GM12878 (cell line): ENCODE measurements around the gene CMTM2. TPM values are rescaled to one million over a fixed set of nuclear protein-coding genes. Genes with fewer than 3 reads are reported as not detected.
A peak's percentile ranks its signal among the peaks of the same experiment; 100 is the strongest.

Experiments
- ATAC-seq: fragments of 200-7000 bp; cut with Tn5 transposase; 3 replicates; pipeline ENCODE4 v1.9.1; 2020; ENCODE audit warnings: mild to moderate bottlenecking, moderate library complexity
- BruUV-seq: library from RNA; stranded (reverse); fragments of 400-500 nt; replicated peaks from 2 replicates; lab custom pipeline; 2021; lab: Mats Ljungman, UMichigan
- CTCF ChIA-PET: fragments of 300-600 bp; sonication (Branson Sonifier 250); formaldehyde crosslinking; extraction: SDS; loops from one replicate; lab custom pipeline; 2021; ENCODE audit warnings: inconsistent platforms; lab: Yijun Ruan, JAX
- POLR2A ChIA-PET: fragments of 350-600 bp; formaldehyde crosslinking; extraction: SDS; loops from one replicate; lab custom pipeline; 2021; ENCODE audit warnings: inconsistent platforms; lab: Charles Lee
- RAD21 ChIA-PET: fragments of 300-600 bp; sonication (Branson Sonifier 250); formaldehyde crosslinking; loops from one replicate; lab custom pipeline; 2023; ENCODE audit warnings: antibody characterized with exemption; ENCODE audit not compliant: unreplicated experiment; lab: Charles Lee
- SMC1A ChIA-PET: fragments of 300-600 bp; sonication (Branson Sonifier 250); formaldehyde crosslinking; loops from one replicate; lab custom pipeline; 2023; ENCODE audit not compliant: unreplicated experiment, uncharacterized antibody; lab: Charles Lee
- DNase-seq: peaks from one replicate; pipeline ENCODE4 v3.0.0-alpha.2; 2011; ENCODE audit warnings: low read depth, low spot score
- FAIRE-seq: peaks from 3 replicates; lab custom pipeline; 2011; peaks lifted over from hg19 to GRCh38; lab: Jason Lieb, UNC
- H2AFZ ChIP-seq: 2 replicates; pipeline ENCODE4 v1.6.0; 2011; ENCODE audit warnings: low read depth, low read length, control low read depth; ENCODE audit not compliant: control insufficient read depth
- H3K27ac ChIP-seq: 2 replicates; pipeline ENCODE4 v1.5.1; 2011; ENCODE audit warnings: control low read depth; ENCODE audit not compliant: control insufficient read depth, insufficient read depth
- H3K27me3 ChIP-seq, 2 experiments: replicated peaks in 1 of 2; 2 replicates each; pipeline versions ENCODE4 v1.6.0 to v1.6.1; 2011; ENCODE audit warnings: low read length in 1 of 2; ENCODE audit not compliant: control insufficient read depth in 2 of 2, insufficient read depth in 2 of 2
- H3K36me3 ChIP-seq, 2 experiments: 2 replicates each; pipeline ENCODE4 v1.5.1; 2011; ENCODE audit warnings: low read length in 1 of 2; ENCODE audit not compliant: control insufficient read depth in 2 of 2, insufficient read depth in 2 of 2
- H3K4me1 ChIP-seq: 2 replicates; pipeline ENCODE4 v1.6.1; 2011; ENCODE audit warnings: mild to moderate bottlenecking, low read length, moderate library complexity, mixed read lengths; ENCODE audit not compliant: control insufficient read depth, insufficient read depth
- H3K4me2 ChIP-seq: 2 replicates; pipeline ENCODE4 v1.6.0; 2011; ENCODE audit warnings: control low read depth; ENCODE audit not compliant: control insufficient read depth, insufficient read depth
- H3K4me3 ChIP-seq: fragments of 200-600 bp; sonication (generic); 2 replicates; pipeline ENCODE4 v1.5.1; 2016
- H3K79me2 ChIP-seq: 2 replicates; pipeline ENCODE4 v1.6.0; 2011; ENCODE audit warnings: low read length; ENCODE audit not compliant: control insufficient read depth, insufficient read depth
- H3K9ac ChIP-seq: 2 replicates; pipeline ENCODE4 v1.8.0; 2011; ENCODE audit warnings: low read length, control low read depth, mixed read lengths; ENCODE audit not compliant: control insufficient read depth, insufficient read depth
- H3K9me3 ChIP-seq: replicated peaks from 3 replicates; pipeline ENCODE4 v1.5.1; 2011; ENCODE audit warnings: mild to moderate bottlenecking, low read length; ENCODE audit not compliant: control insufficient read depth, insufficient read depth
- H4K20me1 ChIP-seq: 2 replicates; pipeline ENCODE4 v1.6.0; 2011; ENCODE audit not compliant: control insufficient read depth, insufficient read depth
- BHLHE40 ChIP-seq, 2 experiments: fragments of 450-650 bp in 1 of 2; IDR thresholded peaks; 2 replicates each; pipeline ENCODE4 v1.6.1; 2011 to 2017; ENCODE audit warnings: low read depth in 2 of 2, borderline replicate concordance in 1 of 2, improper control_type of control experiment in 1 of 2, low read length in 1 of 2, mild to moderate bottlenecking in 1 of 2
- EP300 ChIP-seq, 2 experiments: fragments of 150-350 bp in 1 of 2; IDR thresholded peaks; 2 replicates each; pipeline ENCODE4 v1.6.1; 2011 to 2012; ENCODE audit warnings: low read depth in 2 of 2, low read length in 2 of 2, borderline replicate concordance in 1 of 2, improper control_type of control experiment in 1 of 2, inconsistent platforms in 1 of 2; ENCODE audit not compliant: control insufficient read depth in 1 of 2
- ETV6 ChIP-seq, 2 experiments: fragments of 450-650 bp in 1 of 2; IDR thresholded peaks in 1 of 2; conservative IDR thresholded peaks in 1 of 2; 2 replicates each; pipeline ENCODE4 v1.6.1; 2014; ENCODE audit warnings: antibody characterized with exemption in 1 of 2, borderline replicate concordance in 1 of 2, low read depth in 1 of 2, mild to moderate bottlenecking in 1 of 2, moderate library complexity in 1 of 2
- EZH2 ChIP-seq: IDR thresholded peaks from 2 replicates; pipeline ENCODE4 v1.6.1; 2012; ENCODE audit warnings: low read depth, mild to moderate bottlenecking, control low read depth, inconsistent platforms, low read length, borderline replicate concordance; ENCODE audit not compliant: control insufficient read depth
- FOXM1 ChIP-seq: IDR thresholded peaks from 2 replicates; pipeline ENCODE4 v1.6.1; 2012; ENCODE audit warnings: low read depth, mild to moderate bottlenecking, inconsistent platforms, low read length, moderate library complexity
- LARP7 ChIP-seq: fragments of 450-650 bp; IDR thresholded peaks from 2 replicates; pipeline ENCODE4 v1.6.1; 2017; ENCODE audit warnings: mild to moderate bottlenecking
- MEF2B ChIP-seq: fragments of 450-650 bp; IDR thresholded peaks from 2 replicates; pipeline ENCODE4 v1.6.1; 2018; ENCODE audit warnings: mild to moderate bottlenecking, moderate library complexity; ENCODE audit not compliant: partially characterized antibody, poor library complexity, severe bottlenecking
- MYB ChIP-seq: fragments of 150-350 bp; IDR thresholded peaks from 2 replicates; pipeline ENCODE4 v1.6.1; 2014; ENCODE audit warnings: mild to moderate bottlenecking, low read depth, low read length, borderline replicate concordance
- NR2F1 ChIP-seq: fragments of 450-650 bp; conservative IDR thresholded peaks from 2 replicates; pipeline ENCODE4 v1.6.1; 2017; ENCODE audit warnings: mild to moderate bottlenecking
- POLR2AphosphoS5 ChIP-seq: IDR thresholded peaks from 2 replicates; pipeline ENCODE4 v1.6.1; 2011; ENCODE audit warnings: mild to moderate bottlenecking, low read length, inconsistent platforms
- RAD21 ChIP-seq: IDR thresholded peaks from 2 replicates; pipeline ENCODE4 v1.6.1; 2011; ENCODE audit warnings: mild to moderate bottlenecking, low read depth, low read length, moderate library complexity; ENCODE audit not compliant: insufficient read depth
- RFX5 ChIP-seq: IDR thresholded peaks from 2 replicates; pipeline ENCODE4 v1.6.1; 2011; ENCODE audit warnings: low read depth, low read length, improper control_type of control experiment
- SMAD5 ChIP-seq: IDR thresholded peaks from 2 replicates; pipeline ENCODE4 v1.6.1; 2016; ENCODE audit warnings: antibody characterized with exemption, low read depth
- SREBF2 ChIP-seq: IDR thresholded peaks from 2 replicates; pipeline ENCODE4 v1.6.1; 2012; ENCODE audit warnings: mild to moderate bottlenecking, low read length
- TCF12 ChIP-seq: IDR thresholded peaks from 2 replicates; pipeline ENCODE4 v1.6.1; 2011; ENCODE audit warnings: low read depth, mild to moderate bottlenecking, low read length
- TCF3 ChIP-seq: IDR thresholded peaks from 2 replicates; pipeline ENCODE4 v1.6.1; 2012; ENCODE audit warnings: low read depth, mild to moderate bottlenecking, low read length, borderline replicate concordance; ENCODE audit not compliant: insufficient read depth
- WRNIP1 ChIP-seq: IDR thresholded peaks from 2 replicates; pipeline ENCODE4 v1.6.1; 2011; ENCODE audit warnings: low read depth, low read length, improper control_type of control experiment, borderline replicate concordance
- YY1 ChIP-seq: IDR thresholded peaks from 2 replicates; pipeline ENCODE4 v1.6.1; 2011; ENCODE audit warnings: low read depth, mild to moderate bottlenecking, low read length
- ZNF24 ChIP-seq: fragments of 450-650 bp; IDR thresholded peaks from 2 replicates; pipeline ENCODE4 v1.6.1; 2017; ENCODE audit warnings: antibody characterized with exemption, mild to moderate bottlenecking
- WGBS: methylation state at CpG from one replicate; pipeline ENCODE4 v1.1.6; 2016; ENCODE audit warnings: low lambda C conversion rate; ENCODE audit not compliant: insufficient replicate concordance, insufficient coverage; ENCODE audit errors: missing lambda C conversion rate; 5-methylcytosine and 5-hydroxymethylcytosine counted together
- in situ Hi-C: fragments of 300-500 bp; cut with MboI; formaldehyde crosslinking; loops from 9 replicates; pipeline ENCODE4 v1.14.3; 2018; ENCODE audit warnings: mixed read lengths
- intact Hi-C: fragments of 100-400 bp; cut with micrococcal nuclease; formaldehyde crosslinking; loops from one replicate; pipeline ENCODE4 v1.14.2; 2022; ENCODE audit not compliant: unreplicated experiment
- polyA plus RNA-seq, 11 experiments: library from polyadenylated mRNA; depleted of rRNA in 4 of 11; unstranded in 6 of 11; stranded (reverse) in 5 of 11; fragments of >200 nt; fragmentation: Nextera tagmentation in 4 of 11; fragmentation: Illumina TruSeq in 1 of 11; extraction: Ambion mirVana in 4 of 11; extraction: Trizol in 1 of 11; gene quantifications; 1 replicate in 1 of 11; 2 replicates in 10 of 11; pipeline versions ENCODE4 v1.2.1 to v1.2.3, GENCODE V29; 2011 to 2016; ENCODE audit warnings: inconsistent platforms in 2 of 11, missing spikeins in 2 of 11, low read depth in 1 of 11
- total RNA-seq, 4 experiments: library from RNA; depleted of rRNA in 3 of 4; stranded (reverse); fragments of >200 nt in 3 of 4; fragmentation: Illumina TruSeq in 1 of 4; extraction: Trizol in 1 of 4; gene quantifications; 2 replicates each; pipeline versions ENCODE4 v1.2.1 to v1.2.3, GENCODE V29; 2013 to 2021
- TF ChIP-seq, protein P1 (sequence below): fragments of 150-350 bp; IDR thresholded peaks from 2 replicates; pipeline ENCODE4 v1.6.1; 2016; ENCODE audit warnings: low read depth, low read length

Gene CMTM2
- total and polyA plus RNA-seq, 10 of the 15 experiments (the other 5 are each of a cell fraction or from before 2014, with no cell fraction given): 0.26 to 0.34 TPM; not detected in 8

DNA sequence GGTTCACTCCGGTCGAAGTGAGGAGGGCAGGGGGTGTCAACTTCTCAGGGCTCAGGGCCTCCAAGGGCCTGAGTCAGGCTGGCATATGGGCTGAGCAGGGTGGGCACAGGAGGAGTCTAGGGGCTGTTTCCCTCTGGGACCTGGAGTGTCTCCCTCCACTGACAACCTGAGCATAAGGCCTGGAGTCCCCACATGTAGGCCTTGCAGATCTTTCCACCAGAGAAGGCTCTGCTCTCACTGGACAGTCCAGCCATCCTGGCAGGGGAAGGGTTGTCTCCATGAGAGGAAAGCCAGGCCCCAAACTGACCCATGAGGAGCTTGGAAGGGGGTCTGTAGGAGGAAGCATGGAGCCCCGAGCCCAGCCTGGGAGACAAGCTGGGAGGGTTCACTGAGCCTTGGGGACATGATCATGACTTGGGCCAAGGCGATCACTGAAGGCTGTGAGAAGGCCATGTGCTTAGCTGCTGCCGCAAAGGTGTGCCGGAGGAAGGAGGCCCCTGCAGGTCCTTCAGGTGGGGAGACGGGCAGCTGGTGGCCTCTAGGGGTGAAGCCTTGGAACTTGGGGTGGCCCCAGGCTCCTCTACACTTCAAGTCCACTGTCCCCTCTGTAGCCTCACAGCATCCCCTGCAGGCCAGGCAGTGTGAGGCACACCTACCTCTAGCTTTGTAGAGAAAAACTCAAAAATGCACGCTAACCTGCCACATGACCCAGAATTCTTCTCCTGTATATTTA, 9.9 kb downstream of the CMTM2 start:
- ATAC-seq (peak; percentile 98), DNase-seq (no peak), FAIRE-seq (no peak)
- no peaks in the 10 kb centered on the region for H4K20me1 ChIP-seq
- H3K36me3 ChIP-seq: no peaks in the 10 kb centered on the region
- SMC1A ChIA-PET: interaction anchor here (0.5 to 2.6 kb wide), 15 partner anchors 9 to 232 kb away, joined by 3 to 30 read pairs (median 5); no protein-coding TSS in a partner anchor
- no peaks in the 10 kb centered on the region for H3K79me2 ChIP-seq
- in situ Hi-C loops: loop anchor here (5.0 kb wide), 1 partner anchor 182 kb away; no protein-coding TSS in a partner anchor
- H3K9ac ChIP-seq: no peak overlapping the region
- CTCF ChIA-PET: interaction anchor here (0.7 to 3.1 kb wide), 29 partner anchors 8 to 244 kb away, joined by 3 to 61 read pairs (median 7); partner anchors contain the start of genes CKLF and CMTM3
- WGBS: 80% methylated on average over 8 of the region's 8 CpGs
- no peaks in the 10 kb centered on the region; the same call in 2 of the 3 replicates for H3K9me3 ChIP-seq
- no TSS peak for BruUV-seq
- POLR2A ChIA-PET: interaction anchor here (2.0 kb wide), 1 partner anchor 15 kb away, joined by 4 read pairs; no protein-coding TSS in a partner anchor
- H2AFZ ChIP-seq: no peak overlapping the region
- H3K4me2 ChIP-seq: no peak overlapping the region
- H3K27me3 ChIP-seq: peaks cover 0 to 4% of the 10 kb centered on the region in 2 experiments; a peak in 1 of 4 replicates
- intact Hi-C loops: loop anchor here (1.0 kb wide), 2 partner anchors 111 to 183 kb away; no protein-coding TSS in a partner anchor
- H3K4me1 ChIP-seq: no peaks in the 10 kb centered on the region; the same call in 1 of the 2 replicates
- no peak overlapping the region for H3K27ac ChIP-seq
- H3K4me3 ChIP-seq: no peak overlapping the region
- RAD21 ChIA-PET: interaction anchor here (0.6 to 3.1 kb wide), 22 partner anchors 12 to 231 kb away, joined by 3 to 51 read pairs (median 5); partner anchors contain the start of genes CKLF and CMTM3
- peak; percentile 59; the same call in 1 of the 2 replicates for TF ChIP-seq WRNIP1
- TF ChIP-seq EP300 (IDR thresholded peaks at IDR 0.05; ENCODE audit: borderline replicate concordance in 1 of 2, control insufficient read depth in 1 of 2, low read depth in 2 of 2, low read length in 2 of 2): no peak
- peak; percentile 60 for TF ChIP-seq YY1
- TF ChIP-seq FOXM1: 0 out of 2 replicates have a peak, but pooled peaks have one; percentile 25
- TF ChIP-seq, protein P1, sequence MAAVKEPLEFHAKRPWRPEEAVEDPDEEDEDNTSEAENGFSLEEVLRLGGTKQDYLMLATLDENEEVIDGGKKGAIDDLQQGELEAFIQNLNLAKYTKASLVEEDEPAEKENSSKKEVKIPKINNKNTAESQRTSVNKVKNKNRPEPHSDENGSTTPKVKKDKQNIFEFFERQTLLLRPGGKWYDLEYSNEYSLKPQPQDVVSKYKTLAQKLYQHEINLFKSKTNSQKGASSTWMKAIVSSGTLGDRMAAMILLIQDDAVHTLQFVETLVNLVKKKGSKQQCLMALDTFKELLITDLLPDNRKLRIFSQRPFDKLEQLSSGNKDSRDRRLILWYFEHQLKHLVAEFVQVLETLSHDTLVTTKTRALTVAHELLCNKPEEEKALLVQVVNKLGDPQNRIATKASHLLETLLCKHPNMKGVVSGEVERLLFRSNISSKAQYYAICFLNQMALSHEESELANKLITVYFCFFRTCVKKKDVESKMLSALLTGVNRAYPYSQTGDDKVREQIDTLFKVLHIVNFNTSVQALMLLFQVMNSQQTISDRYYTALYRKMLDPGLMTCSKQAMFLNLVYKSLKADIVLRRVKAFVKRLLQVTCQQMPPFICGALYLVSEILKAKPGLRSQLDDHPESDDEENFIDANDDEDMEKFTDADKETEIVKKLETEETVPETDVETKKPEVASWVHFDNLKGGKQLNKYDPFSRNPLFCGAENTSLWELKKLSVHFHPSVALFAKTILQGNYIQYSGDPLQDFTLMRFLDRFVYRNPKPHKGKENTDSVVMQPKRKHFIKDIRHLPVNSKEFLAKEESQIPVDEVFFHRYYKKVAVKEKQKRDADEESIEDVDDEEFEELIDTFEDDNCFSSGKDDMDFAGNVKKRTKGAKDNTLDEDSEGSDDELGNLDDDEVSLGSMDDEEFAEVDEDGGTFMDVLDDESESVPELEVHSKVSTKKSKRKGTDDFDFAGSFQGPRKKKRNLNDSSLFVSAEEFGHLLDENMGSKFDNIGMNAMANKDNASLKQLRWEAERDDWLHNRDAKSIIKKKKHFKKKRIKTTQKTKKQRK: no peak
- no peak for TF ChIP-seq MEF2B
- TF ChIP-seq RAD21: peak; percentile 92
- TF ChIP-seq SREBF2: no peak
- no peak for TF ChIP-seq RFX5
- TF ChIP-seq LARP7: 0 out of 2 replicates have a peak, but pooled peaks have one; percentile 30
- TF ChIP-seq EZH2: no peak
- TF ChIP-seq ETV6 (conservative IDR thresholded peaks at IDR 0.05 in 1 of 2, IDR thresholded peaks at IDR 0.05 in 1 of 2; ENCODE audit: borderline replicate concordance in 1 of 2, low read depth in 1 of 2): no peak
- TF ChIP-seq NR2F1: 0 out of 2 replicates have a peak, but pooled peaks have one; percentile 23
- no peak for TF ChIP-seq POLR2AphosphoS5
- TF ChIP-seq TCF3: no peak
- no peak for TF ChIP-seq MYB
- TF ChIP-seq BHLHE40 (IDR thresholded peaks at IDR 0.05; ENCODE audit: borderline replicate concordance in 1 of 2, low read depth in 2 of 2, low read length in 1 of 2): peak; percentile 38 to 39; a peak in 1 of 4 replicates
- TF ChIP-seq TCF12: no peak
- TF ChIP-seq SMAD5: no peak
- TF ChIP-seq ZNF24: no peak
